Measurements from ENCODE around the gene ZKSCAN3. TPM values are rescaled to one million over a fixed set of nuclear protein-coding genes. Genes with fewer than 3 reads are reported as not detected.
"Not testable (repeated sequence)": the region's sequence is repeated elsewhere in the genome, so short reads cannot be mapped to it uniquely, and the experiment has no call there.

ZKSCAN3 gene
- total RNA-seq, 2 donors from 2014 or later, result 1.3 to 1.6 TPM

- H3K27ac ChIP-seq, result no peak overlapping the region
Observed at GRCh38 chr6:28315628-28316027, 34.1 kb upstream of the ZKSCAN3 start.

GRCh38 chr6:28317866-28318265, 31.9 kb upstream of the ZKSCAN3 start:
- intact Hi-C loops (cut with DNase I), result not testable (repeated sequence)

More at GRCh38 chr6:28315628-28316027, 34.1 kb upstream of the ZKSCAN3 start:
- Histone ChIP-seq H3K36me3 (replicated peaks in 1 of 2; ENCODE audit: insufficient read depth in 1 of 2, low read depth in 2 of 2) (no peaks in the 10 kb centered on the region), H3K4me1 (no peaks in the 10 kb centered on the region), H3K4me3 (no peak overlapping the region), H3K27me3 (no peaks in the 10 kb centered on the region), H3K9me3 (no peaks in the 10 kb centered on the region)
- intact Hi-C loops (cut with DNase I), result no loop called here
- 75 to 86% methylated on average over 3 of the region's 3 CpGs for WGBS, 2 donors
- TF ChIP-seq POLR2A (IDR thresholded peaks at IDR 0.05) (no peak), CTCF (IDR thresholded peaks at IDR 0.05) (no peak)
- ATAC-seq, result no peak
- no peak for DNase-seq

GRCh38 chr6:28322661-28323060, 27.1 kb upstream of the ZKSCAN3 start:
- no peaks in the 10 kb centered on the region for H3K27me3 ChIP-seq
- DNase-seq (no peak), ATAC-seq (no peak)
- WGBS, 2 donors, result 85 to 91% methylated on average over 3 of the region's 3 CpGs
- intact Hi-C loops (cut with DNase I), result no loop called here
- no peak overlapping the region for H3K4me3 ChIP-seq
- no peak for TF ChIP-seq POLR2A (IDR thresholded peaks at IDR 0.05)
- TF ChIP-seq CTCF (IDR thresholded peaks at IDR 0.05), result no peak
- peaks cover 0 to 33% (median 7%) of the 10 kb centered on the region in 3 donors for H3K9me3 ChIP-seq
- H3K4me1 ChIP-seq, result no peaks in the 10 kb centered on the region
- H3K27ac ChIP-seq, result no peak overlapping the region
- peaks cover 14 to 17% of the 10 kb centered on the region in 2 donors for H3K36me3 ChIP-seq (replicated peaks in 1 of 2; ENCODE audit: insufficient read depth in 1 of 2, low read depth in 2 of 2)

More at GRCh38 chr6:28317866-28318265, 31.9 kb upstream of the ZKSCAN3 start:
- not testable (repeated sequence) for H3K27ac ChIP-seq; H3K4me3 ChIP-seq; ATAC-seq; H3K27me3 ChIP-seq; DNase-seq; H3K36me3 ChIP-seq (replicated peaks in 1 of 2; ENCODE audit: insufficient read depth in 1 of 2, low read depth in 2 of 2); H3K9me3 ChIP-seq; H3K4me1 ChIP-seq
- 86 to 94% methylated on average over 8 of the region's 8 CpGs for WGBS, 2 donors

- Histone ChIP-seq H3K4me3 (no peak overlapping the region), H3K27ac (no peak overlapping the region), H3K4me1 (no peaks in the 10 kb centered on the region), H3K27me3 (no peaks in the 10 kb centered on the region), H3K36me3 (replicated peaks in 1 of 2; ENCODE audit: insufficient read depth in 1 of 2, low read depth in 2 of 2) (peaks cover 14 to 17% of the 10 kb centered on the region in 2 donors), H3K9me3 (peaks cover 0 to 33% (median 7%) of the 10 kb centered on the region in 3 donors)
- ATAC-seq (no peak), DNase-seq (no peak)
- 100% methylated on average over 1 of the region's 1 CpG for WGBS, 2 donors
- intact Hi-C loops (cut with DNase I), result no loop called here
- TF ChIP-seq CTCF (IDR thresholded peaks at IDR 0.05), result no peak
Observed at GRCh38 chr6:28323813-28324424, 25.8 kb upstream of the ZKSCAN3 start.

GRCh38 chr6:28326371-28326948, 23.3 kb upstream of the ZKSCAN3 start:
- Histone ChIP-seq H3K9me3 (peaks cover 0 to 33% (median 7%) of the 10 kb centered on the region in 3 donors), H3K27ac (no peak overlapping the region), H3K36me3 (replicated peaks in 1 of 2; ENCODE audit: insufficient read depth in 1 of 2, low read depth in 2 of 2) (peaks cover 14 to 17% of the 10 kb centered on the region in 2 donors), H3K4me1 (no peaks in the 10 kb centered on the region), H3K27me3 (no peaks in the 10 kb centered on the region), H3K4me3 (no peak overlapping the region)
- intact Hi-C loops (cut with DNase I), result no loop called here
- ATAC-seq (no peak), DNase-seq (no peak)
- TF ChIP-seq CTCF (IDR thresholded peaks at IDR 0.05) (no peak), POLR2A (IDR thresholded peaks at IDR 0.05) (no peak)
- WGBS, 2 donors, result 91 to 93% methylated on average over 7 of the region's 7 CpGs

Measured in body of pancreas (tissue), 4 donors.